DMS 273 (cell line): ENCODE results near the gene WDR62.

ENCODE experiments used
- DNase-seq: peaks from one replicate; lab custom pipeline; 2025; ENCODE audit not compliant: unreplicated experiment; lab: John Stamatoyannopoulos, UW

The WDR62 gene

DNA sequence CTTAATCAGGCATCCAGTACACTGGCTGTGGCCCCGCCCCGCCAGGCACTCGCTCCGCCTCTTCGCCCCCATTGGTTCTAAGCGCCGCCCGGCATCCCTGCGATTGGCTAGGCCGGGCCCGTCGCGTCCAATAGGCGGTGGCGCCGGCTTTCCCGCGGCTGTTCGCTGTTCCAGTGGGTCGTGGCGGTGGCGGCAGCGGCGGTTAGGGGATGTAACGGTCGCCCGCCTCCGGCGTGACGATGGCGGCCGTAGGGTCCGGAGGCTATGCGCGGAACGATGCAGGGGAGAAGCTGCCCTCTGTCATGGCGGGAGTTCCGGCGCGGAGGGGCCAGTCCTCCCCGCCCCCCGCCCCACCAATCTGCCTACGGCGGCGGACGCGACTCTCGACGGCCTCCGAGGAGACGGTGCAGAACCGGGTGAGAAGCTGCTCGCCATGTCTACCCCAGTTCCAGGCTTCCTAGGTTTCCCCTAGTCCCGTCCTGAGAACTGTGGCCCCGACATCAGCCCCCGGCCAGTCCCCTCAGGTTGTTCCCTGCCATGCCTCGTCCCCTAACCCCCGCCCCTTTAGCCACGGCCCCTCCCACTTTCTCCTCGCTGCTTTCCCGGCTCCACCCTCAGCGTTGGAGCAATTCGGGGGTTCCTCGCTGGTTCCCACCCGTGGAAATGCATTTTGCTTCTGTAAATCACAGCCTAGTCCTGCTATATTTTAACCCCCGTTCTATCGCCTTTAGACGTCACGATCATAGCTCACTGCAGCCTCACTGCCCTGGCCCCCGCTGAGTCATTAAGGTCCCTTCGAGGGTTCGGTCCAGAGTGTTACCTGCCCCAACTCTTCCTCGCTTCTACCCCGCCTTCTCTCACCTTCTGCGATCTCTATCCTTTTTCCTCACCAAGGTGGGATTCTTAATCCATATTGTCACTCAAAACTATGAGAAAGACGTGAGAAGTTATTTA, at the start of gene WDR62:
Gene WDR62, plus strand, starts transcription at position 165 of the 954 bp plus-strand sequence. Its CDS starts 75 bp downstream, at position 240.
- DNase-seq: peak; percentile 99

DNA sequence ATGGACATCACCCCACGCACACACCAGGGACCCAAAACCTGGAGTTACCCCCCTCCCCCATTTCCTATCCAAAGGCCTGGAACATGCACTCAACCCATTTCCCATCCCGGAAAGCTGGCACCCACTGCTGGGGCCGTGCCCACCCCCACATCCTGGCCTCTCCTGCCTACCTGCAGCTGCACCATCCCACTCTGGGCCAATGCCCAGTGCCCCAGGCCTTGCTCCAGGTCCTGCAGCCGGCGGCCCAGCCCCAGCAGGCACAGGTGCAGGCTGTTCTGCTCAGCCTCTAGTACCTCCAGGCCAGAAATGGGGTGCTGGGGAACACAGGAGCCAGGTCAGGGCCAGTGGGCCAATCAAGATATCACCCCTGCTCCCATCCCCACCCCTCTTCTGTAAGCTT, 47.7 kb upstream of the WDR62 start:
- DNase-seq: no peak

DNA sequence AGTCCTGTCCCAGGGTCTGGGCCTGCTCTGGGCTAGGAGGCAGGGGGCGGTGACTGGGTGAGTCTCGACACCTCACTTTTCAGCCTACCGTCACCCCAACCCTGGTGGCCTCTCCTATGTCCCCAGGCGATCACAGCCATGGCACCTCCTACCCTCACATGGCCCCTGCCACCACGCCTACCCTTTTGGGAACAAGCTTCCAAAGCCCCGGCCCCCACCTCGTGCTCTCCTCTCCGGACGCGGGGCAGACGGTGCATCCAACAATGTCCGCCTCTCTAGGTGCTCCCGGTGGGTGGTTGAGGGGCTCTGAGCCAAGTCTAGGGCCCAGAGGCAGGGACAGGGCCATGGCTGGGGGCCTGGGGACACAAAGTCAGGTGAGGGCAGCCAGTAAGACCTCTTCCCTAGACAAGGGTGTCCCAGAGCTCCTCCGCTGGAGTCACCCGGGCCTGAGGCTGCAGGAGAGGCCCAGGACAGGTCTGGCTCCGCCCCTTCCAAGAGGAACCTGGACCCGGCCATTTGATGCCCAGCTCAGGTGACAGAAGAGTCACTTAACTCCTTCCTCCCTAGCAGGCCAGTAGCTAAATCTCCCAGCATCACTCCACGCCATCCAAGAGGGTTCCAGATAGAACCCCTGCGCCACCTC, 46.2 kb upstream of the WDR62 start, which contains the start of gene SYNE4:
Gene SYNE4, minus strand, starts transcription at position 478 of the 643 bp plus-strand sequence. Its CDS starts 132 bp downstream, at position 346.
- DNase-seq: no peak

DNA sequence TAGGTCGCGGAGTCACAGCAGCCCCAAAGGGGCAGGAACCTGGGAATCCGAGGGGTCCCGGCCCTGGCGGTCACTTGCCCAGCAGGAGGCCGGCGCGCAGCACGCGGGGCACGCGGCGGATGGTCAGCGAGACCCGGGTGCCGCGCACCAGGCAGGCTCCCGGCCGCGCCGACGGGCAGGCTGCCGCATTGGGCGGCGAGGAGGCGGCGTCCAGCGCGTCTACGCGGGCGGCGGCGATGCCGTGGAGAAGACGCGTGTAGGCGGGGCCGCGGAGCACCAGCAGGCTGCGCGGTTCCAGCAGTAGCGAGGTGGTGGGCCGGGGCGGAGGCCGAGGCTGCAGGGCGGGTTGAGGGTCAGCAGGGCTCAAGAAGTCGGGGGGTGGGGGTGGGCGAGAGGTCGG, 45.5 kb upstream of the WDR62 start:
- DNase-seq: peak; percentile 81

DNA sequence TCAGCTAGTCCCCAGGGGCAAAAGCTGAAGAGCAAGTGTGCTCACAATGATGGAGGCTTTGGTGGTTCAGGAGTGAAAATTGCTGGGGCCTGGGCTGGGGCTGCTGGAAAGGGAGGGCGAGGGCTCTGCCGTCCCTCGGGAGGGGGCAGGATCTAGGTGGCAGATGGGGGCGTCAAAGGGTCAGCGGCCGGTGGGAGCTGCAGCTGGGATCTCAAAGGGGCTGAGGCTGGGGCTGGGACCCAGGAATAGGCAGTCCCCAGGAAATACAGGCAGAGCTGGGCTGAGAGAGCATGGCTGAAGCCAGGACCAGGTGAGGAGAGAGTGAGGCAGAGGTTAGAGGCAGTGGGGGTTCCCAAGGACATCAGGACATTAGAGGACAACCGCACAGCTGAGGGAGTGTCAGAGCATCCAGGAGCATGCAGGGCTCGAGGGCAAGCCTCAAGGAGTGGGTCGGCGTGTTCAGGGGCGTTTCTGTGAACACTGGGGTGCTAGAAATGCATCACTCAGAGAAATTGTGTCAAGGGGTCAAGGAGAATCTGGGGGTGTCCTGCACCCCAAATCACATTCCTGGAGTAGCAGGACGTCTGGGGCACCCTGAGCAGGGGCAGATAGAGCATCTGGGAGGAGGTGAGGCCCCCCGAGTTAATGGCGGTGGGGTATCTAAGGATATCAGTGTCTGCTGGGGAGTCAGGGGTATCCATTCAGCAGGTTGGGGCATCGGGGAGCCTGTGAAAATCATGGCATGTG, 44.9 kb upstream of the WDR62 start:
- DNase-seq: no peak

DNA sequence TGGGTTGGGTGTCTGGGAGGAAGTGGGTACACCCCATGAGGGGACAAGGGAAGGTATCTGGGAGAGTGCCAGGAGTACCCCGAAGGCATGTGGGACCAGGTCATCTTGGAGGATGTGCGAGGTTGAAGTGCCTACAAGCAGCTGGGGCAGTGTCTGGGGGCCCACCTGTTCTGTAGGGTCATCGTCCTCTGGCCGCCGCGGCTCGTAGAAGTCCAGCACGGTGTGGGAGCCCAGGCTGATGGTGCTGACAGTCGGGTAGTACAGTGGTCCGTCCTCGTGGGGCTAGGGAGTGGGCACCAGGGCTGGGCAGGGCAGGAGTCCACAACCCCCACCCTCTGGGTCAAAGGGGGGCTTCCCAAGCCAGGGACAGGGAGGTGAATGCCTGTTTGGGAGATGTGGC, 44.3 kb upstream of the WDR62 start:
- no peak for DNase-seq

DNA sequence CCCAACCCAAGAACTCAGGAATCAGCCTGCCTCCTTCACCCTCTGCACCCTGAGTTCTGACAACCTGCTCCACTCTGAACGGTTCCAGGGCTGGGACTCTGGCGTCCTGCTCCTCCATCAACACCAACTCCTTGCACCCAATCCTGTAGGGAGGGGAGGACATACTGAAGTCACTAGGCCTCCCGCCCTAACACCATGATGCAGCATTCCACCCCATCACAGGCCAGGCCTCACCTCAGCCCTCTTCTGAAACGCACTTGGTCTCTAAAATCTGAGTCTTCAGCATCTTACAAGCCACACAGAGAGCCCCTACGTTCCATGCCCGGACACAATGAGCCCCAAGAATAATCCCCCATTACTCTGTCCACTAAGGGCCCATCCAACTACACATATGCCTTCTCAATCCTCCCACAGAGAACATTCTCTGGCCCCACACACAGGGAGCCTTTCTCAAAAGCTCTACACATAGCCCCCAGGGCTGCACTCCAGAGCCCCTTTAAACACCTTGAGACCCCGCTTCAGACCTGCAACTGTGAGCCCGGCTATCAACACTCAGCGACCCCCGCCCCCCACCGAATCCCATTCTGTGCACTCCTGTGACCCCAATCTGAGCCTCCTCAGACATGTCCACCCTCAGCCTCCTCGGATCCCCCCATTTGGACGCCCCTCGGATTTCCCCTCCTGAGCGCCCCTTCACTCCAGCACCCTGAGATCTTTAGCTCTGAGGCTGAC, 41.3 kb upstream of the WDR62 start:
- no peak for DNase-seq

DNA sequence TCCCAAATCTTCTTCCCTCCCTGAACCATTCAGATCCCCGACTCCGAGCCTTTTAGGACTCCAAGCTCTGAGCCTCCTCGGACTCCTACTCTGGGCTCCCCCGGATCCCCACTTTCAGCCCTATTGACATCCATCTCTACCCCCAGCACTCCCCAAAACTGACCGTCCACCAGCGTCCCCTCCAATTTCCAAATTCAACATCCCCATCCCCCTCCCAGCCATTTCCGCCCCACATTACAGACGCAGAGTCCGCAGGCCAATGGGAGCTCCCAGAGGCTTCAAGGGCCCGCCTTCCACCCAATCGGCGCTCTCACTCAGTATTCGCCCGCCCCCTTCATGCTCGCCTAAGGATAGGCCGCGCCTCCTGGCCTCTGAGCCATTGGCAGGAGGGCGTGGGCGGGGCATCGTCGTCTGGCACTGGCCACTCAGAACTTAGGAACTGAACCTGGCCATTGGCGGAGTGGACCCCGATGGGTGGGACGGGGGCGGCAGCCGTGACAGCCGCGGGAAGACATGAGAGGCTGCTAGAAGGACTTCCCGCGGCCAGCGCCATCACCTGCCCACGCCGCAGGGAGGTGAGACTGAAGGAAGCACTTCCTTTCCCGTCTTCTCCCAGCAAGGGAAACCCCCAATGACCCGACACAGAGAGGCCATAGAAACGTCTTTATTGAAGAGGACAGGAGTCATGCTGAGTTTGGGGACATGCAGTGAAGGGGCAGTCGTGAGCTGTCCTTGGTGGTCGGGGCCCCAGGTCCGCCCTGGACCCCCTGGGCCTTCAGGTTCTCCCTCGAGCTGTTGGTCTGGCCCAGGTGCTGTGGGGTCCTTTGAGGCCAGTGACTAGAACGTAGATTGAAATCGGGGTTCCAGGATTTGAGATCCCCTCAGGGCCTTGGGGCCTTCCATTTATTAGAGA, 40.4 kb upstream of the WDR62 start, which contains the start of gene ALKBH6:
Gene ALKBH6, minus strand, starts transcription at position 202 of the 913 bp plus-strand sequence. CDS start 816 bp downstream, outside the sequence.
- DNase-seq: peak; percentile 100

DNA sequence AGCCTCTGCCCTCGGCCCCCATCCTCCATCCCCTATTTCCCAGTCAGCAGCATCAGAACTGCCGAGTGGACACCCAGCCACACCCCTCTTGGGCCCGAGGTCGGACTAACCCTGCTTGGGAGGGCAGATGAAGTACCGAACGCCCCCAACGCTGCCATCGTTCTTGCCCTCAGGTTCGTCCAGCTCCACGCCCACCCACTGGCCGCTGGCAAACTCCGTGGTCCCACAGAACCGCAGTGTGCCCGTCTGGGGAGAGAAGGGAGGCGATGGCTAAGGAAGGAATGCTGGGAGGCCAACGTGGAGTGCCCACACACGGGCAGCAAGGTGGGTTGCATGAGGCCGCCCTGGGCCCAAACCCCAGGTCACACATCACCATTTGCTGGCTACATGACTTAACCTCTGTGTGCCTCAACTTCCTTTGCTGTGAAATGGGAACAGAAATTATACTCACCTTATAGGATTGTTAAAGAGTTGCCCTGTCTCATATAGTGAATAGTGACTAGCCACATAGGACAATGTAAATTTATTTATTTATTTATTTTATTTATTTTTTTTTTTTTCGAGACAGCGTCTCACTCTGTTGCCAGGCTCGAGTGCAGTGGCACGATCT, 35.5 kb upstream of the WDR62 start:
- DNase-seq: no peak

DNA sequence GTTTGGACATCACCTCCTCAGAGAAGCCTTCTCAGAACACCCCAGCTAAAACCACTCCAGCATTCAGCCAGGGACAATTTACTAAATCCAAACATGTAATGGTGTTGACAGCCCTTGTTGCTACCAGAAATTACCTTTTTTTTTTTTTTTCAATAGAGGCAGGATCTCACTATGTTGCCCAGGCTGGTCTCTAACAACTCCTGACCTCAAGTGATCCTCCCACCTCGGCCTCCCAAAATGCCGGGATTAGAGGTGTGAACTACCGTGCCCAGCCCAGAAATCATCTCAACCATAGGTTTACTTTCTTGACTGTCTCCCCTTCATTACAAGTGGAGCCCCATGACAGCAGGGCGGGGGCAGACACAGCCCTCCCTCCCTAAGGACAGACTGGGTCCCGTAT, 31.3 kb upstream of the WDR62 start:
- DNase-seq: no peak

DNA sequence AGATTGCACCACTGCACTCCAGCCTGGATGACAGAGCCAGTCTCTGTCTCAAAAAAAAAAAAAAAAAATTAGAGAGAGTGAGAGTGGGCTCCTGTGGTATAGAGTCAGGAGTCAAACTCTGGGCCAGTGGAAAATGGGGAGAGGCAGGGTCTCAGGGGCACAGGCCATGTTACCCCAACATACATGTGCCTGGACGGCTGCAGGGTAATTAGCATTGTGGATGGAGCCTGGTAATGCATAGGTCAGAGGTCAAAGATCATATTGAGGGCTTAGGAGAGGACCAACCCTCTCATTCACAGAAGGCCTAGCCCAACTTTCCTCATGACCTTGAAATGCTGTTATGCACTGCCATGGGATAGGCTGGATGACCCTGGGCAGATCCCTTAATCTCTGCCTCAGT, 29.2 kb upstream of the WDR62 start:
- no peak for DNase-seq

DNA sequence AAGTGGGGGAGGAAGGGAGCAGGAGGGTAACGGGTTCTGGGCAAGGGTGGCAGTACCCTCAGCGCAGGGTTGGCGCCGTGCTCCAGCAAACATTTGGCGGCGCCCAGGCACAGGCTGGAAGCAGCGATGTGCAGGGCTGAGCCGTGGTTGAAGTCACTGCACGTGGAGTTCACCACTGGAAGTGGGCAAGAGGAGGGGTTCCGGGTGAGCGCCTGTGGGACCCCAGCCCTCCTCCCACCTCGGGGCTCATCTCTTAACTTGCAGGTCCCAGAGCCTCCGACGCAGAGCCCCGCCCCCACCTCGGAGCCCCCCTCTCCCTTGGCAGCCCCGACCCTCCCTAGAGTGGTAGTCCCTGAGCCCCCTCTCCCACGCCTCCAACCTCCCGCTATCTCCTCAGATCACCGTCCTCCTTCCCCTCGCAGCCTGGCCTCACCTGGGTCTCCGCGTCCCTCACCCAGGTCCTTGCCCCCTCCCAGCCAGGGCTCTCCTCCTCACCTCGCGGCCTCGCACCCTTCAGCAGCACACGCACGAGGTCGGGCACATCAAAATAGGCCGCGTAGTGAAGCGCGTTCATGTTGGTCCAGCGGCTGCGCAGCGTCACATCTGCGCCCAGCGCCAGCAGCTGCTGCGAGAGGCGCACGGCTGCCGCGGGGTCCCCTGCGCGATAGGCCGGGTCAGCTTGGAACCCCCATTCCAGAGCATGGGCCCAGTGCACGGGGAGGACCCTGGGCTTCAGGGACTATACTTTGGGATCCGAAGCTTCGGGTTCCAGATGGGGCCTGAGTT, 28.4 kb upstream of the WDR62 start:
- DNase-seq: no peak

DNA sequence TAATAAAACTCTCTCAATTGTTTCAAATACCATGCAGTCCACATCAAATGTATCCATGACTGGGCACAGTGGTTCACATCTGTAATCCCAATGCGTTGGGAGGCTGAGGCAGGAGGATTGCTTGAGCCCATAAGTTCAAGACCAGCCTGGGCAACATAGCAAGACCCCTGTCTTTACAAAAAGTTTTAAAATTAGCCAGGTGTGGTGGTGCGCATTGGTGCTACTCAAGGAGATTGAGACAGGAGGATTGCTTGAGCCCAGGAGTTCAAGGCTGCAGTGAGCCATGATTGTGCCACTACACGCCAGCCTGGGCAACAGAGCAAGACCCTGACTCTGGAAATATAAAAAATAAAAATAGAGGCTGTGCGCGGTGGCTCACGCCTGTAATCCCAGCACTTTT, 27.0 kb upstream of the WDR62 start:
- DNase-seq: no peak

DNA sequence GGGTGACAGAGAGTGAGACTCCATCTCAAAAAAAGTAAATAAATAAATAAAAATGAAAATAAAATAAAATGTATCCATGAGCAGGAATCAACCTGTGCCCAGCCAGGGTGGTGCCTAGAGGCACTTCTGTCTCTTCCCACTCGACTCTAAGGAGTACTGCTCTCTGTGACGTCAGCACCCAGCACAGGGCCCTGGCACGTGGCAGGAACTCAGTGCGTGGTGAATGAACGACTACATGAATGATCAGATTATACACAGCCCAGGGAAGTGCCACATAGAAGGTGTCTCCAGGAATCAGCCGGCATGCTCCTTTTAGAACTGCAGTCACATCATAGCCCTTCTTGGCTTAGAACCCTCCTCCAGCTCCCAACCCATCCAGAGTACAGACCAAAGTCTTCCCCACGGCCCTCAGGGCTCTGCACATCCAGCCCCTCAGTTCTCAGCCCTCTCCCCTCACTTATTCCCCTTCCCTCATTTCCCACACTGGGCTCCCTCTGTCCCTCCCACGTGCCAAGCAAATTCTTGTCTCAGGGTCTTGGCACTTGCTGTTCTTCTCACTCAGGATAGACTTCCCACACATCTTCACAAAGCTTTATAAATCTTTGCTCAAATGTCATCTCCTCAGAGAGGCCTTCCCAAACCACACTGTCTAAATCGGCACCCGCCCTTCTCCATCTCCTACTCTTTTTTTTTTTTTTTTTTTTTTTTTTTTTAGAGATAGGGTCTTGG, 26.2 kb upstream of the WDR62 start:
- no peak for DNase-seq

DNA sequence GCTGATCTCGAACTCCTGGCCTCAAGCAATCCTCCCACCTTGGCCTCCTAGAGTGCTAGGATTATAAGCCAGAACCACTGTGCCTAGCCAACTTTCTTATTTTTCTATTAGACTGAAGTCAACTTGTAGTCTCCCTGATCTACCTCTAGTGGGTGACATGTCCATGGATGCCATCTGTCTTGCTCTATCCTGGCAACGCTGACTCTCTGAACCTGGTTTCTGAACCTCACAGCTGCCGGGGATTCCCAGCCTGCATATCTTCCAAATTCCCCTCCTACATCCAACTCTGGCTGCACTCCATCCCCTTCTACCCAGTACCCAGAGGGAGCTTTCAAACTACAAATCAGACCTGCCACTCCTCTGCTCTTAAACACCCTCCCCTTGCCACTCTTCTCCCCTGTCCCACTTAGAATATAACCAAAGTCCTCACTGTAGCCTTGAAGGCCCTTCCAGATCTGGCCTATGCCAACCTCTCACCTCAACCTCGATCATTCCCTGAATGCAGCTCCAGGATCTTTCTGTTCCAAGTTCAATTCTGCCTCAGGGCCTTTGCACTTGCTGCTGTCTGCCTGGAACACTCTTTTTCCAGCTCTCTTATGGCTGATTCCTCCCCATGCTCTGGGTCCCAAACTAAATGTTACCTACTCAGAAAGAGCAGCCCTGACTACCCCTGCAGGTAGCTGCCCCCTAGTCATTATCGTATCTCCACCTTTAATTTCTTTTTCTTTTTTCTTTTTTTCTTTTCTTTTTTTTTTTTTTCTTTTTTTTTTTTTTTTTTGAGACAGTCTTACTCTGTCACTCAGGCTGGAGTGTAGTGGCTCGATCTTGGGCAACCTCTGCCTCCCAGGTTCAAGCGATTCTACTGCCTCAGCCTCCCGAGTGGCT, 24.2 kb upstream of the WDR62 start:
- peak; percentile 77 for DNase-seq

DNA sequence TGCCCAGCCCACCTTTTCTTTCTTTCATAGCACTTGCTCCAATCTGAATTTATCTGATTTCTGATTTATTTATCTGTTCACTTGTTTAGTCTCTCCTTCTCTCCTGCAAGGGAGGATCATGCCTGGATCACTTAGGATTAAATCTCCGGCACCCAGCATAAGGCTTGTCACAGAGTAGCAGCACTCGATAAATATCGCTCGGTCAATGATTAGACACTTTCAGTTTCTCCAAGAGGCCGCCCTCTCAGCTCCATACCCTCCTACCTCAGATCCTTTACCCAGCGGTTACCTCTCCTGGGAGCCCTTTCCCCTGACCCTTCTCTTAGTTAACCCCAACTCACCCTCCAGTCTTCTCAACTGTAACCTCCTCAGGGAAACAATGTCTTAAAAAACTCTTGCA, 23.4 kb upstream of the WDR62 start:
- DNase-seq: no peak
